HuH-7.5 (cell line): ENCODE data around the gene CHRNA4.

Source experiments
- DNase-seq: peaks from one replicate; pipeline ENCODE4 v3.0.0; 2011; ENCODE audit warnings: low spot score

Gene CHRNA4

GRCh38 chr20:63377256-63377941, 16.2 kb upstream of the CHRNA4 start:
- no peak for DNase-seq

GRCh38 chr20:63376283-63377250, 15.4 kb upstream of the CHRNA4 start:
- DNase-seq, result no peak

- DNase-seq, result no peak
Measured at GRCh38 chr20:63375438-63375837, 14.3 kb upstream of the CHRNA4 start.

DNA sequence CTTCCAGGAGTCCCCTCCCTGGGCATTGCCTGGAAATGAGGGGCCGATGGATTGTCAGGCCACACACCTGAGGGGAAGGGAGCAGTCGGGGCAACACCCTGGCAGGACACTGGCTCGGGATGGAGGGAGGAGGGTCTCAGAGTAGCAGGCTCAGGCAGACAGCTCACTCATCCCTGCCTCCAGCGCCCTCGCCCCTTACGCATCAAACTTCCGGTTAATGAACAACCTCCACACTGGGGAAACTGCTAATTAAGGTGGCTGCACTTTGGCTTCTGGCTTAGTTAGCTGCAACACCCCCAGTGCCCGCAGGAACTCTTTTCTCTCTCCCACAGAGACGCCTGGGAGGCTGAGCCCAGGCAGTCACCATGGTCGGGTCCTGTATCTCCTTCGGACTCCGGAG, 13.4 kb upstream of the CHRNA4 start:
- DNase-seq, result no peak

GRCh38 chr20:63373996-63374395, 12.8 kb upstream of the CHRNA4 start:
- no peak for DNase-seq

DNA sequence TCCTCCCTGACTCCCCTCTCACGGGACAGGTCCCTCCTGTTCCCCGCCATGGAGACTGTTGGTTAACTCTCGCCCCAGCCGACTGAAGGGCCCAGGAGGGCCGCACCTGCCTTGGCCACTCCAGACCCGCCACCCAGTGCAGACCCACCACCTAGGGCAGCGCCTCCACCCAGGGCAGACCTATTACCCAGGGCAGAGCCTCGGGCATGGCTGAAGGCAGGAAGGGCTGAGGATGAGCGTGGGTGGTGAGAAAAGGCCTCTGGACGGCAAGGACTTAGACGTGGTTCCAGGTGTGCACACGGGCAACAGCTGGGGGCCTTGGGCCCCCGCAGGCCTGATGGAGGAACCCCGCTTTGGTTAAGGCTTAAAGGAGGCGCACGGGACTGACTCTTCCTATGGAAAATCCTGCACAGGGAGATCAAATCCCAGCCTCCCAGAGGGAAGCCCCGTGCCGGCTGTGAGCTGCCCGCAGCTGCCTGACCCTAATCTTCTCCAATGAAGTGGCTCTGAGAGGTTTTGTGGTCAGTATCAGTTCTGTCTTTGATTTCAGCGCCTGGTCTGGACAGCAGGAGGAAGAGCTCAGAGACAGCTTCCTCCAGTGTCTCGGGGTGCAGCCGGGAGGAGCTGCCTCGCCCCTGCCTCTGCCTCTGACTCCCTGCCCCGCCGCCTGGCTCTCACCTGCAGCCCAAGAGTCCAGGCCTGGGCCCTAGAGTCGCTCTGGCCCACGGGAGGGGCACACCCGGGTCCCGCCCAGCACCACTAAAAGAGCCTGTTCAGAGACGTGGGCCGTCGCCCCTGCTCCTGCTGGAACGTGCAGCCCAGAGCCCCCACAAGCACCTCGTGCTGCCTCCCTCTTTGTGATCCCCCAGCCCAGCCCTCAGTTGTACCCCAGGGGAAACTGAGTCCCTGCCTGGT, 12.1 kb upstream of the CHRNA4 start:
- no peak for DNase-seq

- DNase-seq, result no peak
Measured at GRCh38 chr20:63371291-63371865, 10.2 kb upstream of the CHRNA4 start.

DNA sequence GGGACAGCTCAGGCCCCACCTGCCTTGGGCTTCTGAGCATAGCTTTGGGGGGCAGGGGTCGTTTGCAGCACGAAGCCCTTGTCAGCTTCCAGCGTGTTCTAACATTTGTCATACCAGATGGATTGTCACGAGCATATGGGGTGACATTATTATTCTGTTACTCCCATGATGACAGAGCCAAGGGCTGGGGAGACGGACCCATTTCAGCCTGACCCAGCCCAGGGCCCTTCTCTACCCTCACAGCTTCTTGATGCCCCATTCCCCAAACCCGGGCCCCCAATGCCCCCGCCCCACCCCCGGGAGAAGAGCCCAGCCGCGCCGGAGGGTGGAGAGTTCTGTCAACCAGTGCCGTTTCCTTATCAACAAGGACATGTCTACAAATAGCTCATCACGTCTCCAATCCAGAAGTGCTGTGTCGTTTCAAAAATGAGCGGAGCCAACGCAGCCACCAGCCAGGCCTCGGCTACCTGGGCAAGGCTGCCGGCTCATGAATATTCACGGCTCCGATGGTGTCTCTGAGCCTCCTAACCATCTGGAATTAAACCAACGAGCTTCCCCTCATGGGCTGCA, 9.6 kb upstream of the CHRNA4 start:
- no peak for DNase-seq

- DNase-seq, result no peak
Measured at GRCh38 chr20:63369724-63370617, 8.8 kb upstream of the CHRNA4 start.

DNA sequence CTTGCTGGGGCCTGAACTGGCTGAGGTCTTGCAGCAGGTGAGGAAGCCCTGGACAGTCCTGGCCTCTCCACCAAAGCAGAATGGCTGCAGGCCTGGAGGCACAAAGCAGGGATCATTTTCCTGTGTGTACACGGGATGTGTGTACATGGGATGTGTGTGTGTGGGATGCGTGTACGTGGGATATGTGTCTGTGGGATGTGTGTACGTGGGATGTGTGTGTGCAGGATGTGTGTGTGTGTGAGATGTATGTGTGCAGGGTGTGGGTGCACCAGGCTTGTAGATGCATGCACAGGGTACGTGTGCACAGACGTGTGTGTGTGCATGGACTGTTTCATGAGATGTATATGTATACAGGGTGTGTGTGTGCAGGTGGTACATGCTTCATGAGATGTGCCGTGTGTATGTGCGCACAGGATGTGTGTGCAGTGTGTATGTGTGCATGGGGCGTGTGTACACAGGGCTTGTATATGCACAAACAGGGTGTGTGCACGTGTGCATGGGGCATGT, 7.9 kb upstream of the CHRNA4 start:
- DNase-seq, result no peak

DNA sequence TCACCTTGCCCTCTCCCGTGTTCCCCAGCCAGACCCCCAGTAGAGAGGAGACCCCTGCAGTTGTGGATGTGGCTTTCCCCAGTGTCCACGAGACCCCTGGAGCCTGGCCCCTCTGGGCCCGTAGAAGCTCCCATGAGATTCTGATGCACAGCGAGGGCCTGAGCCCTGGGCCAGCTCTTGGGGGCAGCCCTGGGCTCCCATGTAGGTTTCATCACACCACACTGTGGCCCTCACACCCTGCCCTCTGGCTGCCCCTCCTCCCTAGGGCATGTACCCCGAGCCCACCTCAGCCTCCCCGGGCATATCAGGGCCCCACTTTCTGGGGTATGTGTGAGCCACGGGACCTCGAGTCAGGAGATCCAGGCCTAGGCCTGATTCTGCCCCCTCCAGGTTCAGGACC, 7.0 kb upstream of the CHRNA4 start:
- DNase-seq, result no peak

DNA sequence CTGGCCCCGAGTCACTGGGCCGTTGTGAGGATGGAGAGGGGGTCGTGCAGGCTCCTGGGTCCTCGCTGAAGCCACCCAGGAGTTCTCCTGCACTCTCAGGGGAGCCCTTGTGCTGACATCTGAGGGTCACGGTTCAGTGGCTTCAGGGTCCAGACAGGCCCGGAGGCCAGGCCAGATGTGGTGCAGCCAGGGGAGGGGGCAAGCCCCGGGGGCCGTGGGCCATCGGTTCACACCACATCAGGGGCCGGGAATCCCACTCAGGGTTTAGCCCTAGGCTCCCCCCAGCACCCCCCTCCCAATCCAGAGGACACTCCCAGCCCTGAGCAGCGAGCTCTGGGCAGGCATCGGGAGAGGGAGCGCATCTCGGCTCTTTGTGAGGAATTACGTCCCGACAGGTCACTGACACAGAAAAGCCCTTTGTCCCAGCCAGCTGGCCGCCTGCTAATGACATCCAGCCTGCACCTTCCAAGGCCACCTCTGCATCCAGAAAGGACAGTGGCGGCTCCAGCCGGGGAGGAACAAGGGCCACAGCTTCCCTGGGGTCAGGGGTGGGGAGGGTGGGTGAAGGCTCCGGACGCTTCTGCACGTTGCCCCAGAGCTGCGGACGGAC, 6.4 kb upstream of the CHRNA4 start:
- no peak for DNase-seq

DNA sequence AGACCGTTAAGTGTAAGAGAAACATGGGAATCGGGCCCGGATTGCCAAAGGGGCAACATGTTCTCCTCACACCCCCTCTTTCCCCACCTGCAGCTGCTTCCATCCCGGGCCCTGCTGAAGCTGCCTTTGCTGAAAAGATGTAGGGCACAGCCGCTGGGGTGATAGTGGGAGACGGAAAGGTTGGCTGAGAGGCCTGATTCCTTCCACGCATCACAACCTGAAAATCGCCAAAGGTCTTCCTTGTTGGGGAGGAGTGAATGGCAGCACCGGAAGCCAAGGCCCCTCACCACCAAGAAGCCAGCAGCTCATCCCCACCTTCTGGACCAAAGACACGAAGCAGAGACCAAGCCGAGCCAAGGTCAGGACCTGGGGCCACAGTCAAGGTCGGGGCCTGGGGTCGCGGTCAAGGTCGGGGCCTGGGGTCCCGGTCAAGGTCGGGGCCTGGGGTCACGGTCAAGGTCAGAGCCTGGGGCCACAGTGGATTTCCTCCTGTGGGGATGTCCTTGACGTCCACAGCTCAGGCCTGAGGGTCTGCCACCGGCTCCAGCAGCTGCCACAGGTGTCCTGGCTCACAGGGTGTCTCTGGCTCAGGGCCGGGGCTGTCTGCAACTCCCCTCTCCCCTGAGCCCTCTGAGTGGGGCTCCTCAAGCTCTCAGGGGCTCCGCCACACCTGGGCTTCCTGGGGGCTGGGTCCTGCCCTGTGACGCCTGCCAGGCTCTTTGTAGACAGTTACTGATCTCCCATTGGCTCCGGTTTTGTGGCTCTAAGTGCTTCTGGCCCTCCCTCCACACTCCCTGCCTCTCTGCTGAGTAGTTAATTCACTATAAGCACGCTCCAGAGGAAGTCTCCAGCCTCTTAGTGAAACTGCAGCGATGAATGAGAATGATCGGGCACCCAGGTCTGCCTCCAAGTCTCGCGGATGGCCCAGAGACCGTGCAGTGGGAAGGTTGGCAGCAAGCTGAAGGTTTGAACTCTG, 5.5 kb upstream of the CHRNA4 start:
- DNase-seq, result no peak

GRCh38 chr20:63365601-63366389, 4.6 kb upstream of the CHRNA4 start:
- no peak for DNase-seq

- no peak for DNase-seq
Measured at GRCh38 chr20:63364801-63365585, 3.8 kb upstream of the CHRNA4 start.

- DNase-seq, result no peak
Measured at GRCh38 chr20:63363981-63364561, 2.9 kb upstream of the CHRNA4 start.
